Left ventricle myocardium inferior (tissue), 1 donor: ENCODE measurements around the gene AP2A2. TPM values are rescaled to one million over a fixed set of nuclear protein-coding genes. Genes with fewer than 3 reads are reported as not detected.
"Not testable (repeated sequence)": the region's sequence is repeated elsewhere in the genome, so short reads cannot be mapped to it uniquely, and the experiment has no call there.

Experiments used
- DNase-seq: peaks from one replicate; pipeline ENCODE4 v3.0.0-alpha.2; 2020
- H3K27ac ChIP-seq: fragments of 200-600 bp; replicated peaks from 2 replicates; pipeline ENCODE4 v1.8.0; 2021
- H3K27me3 ChIP-seq: fragments of 200-600 bp; 2 replicates; pipeline ENCODE4 v1.8.0; 2021; ENCODE audit warnings: low read depth
- H3K36me3 ChIP-seq: fragments of 200-600 bp; 2 replicates; pipeline ENCODE4 v1.8.0; 2021
- H3K4me1 ChIP-seq: fragments of 200-600 bp; 2 replicates; pipeline ENCODE4 v1.8.0; 2021
- H3K4me3 ChIP-seq: fragments of 200-600 bp; 2 replicates; pipeline ENCODE4 v1.8.0; 2021; ENCODE audit warnings: mild to moderate bottlenecking, moderate library complexity
- H3K9me3 ChIP-seq: fragments of 200-600 bp; replicated peaks from 2 replicates; pipeline ENCODE4 v1.8.0; 2021
- intact Hi-C: fragments of 100-400 bp; cut with micrococcal nuclease; formaldehyde crosslinking; loops from one replicate; pipeline ENCODE4 v1.11.0; 2022
- total RNA-seq: library from RNA; stranded (reverse); fragmentation: NEBNext Ultra II Directional; extraction: Animal tissue kit (Norgen Biotek cat#: 25700); gene quantifications from one replicate; pipeline ENCODE4 v1.2.1, GENCODE V29; 2021
- TF ChIP-seq, protein P1 (sequence below): fragments of 200-600 bp; IDR thresholded peaks from 2 replicates; pipeline ENCODE4 v1.8.0; 2021; ENCODE audit warnings: antibody characterized with exemption, mild to moderate bottlenecking, borderline replicate concordance
- donor health status: DM: no; HTN: yes; CAD: no; lungs with severe emphysema.

The AP2A2 gene
- total RNA-seq, 1 donor from 2014 or later = 41.4 TPM

DNA sequence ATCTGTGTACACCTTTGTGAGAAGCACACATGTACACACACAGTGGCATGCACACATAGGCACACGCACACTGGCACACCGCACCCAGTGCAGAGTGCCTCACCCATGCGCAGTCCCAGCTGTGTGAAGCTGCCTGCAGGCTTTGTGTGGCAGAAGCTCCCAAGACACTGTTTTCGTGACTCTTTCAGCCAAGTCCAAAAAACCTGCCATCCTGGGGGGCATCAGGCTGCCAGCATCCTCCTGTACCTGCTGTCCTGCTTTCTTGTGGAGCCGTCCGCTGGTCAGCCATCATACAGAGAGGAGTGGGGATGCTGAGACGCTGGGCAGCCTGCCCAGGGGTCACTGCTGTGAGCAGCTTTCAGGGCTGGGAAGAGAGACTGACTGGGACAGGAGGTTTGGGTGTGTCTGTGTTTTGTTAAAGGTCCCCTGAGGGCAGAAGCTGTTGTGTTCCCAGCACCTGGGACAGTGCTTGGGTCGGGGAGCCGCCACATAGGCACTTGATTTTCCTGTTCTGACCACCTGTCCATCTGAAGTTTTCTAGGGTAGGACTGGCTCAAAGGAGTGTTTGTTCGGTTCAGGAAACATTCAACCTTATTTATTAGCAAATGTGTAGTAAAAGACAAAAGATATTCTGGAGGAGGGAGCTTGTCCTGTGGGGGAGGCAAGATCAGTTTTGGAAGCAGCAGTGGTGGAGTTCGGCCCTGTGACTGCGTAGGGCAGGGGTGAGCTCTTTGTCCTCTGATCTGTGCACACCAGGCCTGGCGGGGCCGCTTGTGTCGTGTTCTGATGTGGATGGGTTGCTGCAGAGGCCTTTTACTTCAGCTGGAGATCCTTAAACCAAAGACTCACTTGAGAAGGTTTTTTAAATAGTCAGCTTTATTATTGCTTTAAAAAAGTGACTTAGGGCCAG, 29.7 kb downstream of the AP2A2 start:
- DNase-seq = no peak
- Histone ChIP-seq H3K4me3 (no peak overlapping the region), H3K4me1 (peaks cover 25% of the 10 kb centered on the region), H3K27ac (no peak overlapping the region), H3K36me3 (peaks cover 23% of the 10 kb centered on the region), H3K9me3 (no peaks in the 10 kb centered on the region), H3K27me3 (no peaks in the 10 kb centered on the region)
- intact Hi-C loops = no loop called here
- TF ChIP-seq, protein P1, sequence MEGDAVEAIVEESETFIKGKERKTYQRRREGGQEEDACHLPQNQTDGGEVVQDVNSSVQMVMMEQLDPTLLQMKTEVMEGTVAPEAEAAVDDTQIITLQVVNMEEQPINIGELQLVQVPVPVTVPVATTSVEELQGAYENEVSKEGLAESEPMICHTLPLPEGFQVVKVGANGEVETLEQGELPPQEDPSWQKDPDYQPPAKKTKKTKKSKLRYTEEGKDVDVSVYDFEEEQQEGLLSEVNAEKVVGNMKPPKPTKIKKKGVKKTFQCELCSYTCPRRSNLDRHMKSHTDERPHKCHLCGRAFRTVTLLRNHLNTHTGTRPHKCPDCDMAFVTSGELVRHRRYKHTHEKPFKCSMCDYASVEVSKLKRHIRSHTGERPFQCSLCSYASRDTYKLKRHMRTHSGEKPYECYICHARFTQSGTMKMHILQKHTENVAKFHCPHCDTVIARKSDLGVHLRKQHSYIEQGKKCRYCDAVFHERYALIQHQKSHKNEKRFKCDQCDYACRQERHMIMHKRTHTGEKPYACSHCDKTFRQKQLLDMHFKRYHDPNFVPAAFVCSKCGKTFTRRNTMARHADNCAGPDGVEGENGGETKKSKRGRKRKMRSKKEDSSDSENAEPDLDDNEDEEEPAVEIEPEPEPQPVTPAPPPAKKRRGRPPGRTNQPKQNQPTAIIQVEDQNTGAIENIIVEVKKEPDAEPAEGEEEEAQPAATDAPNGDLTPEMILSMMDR = no peak

DNA sequence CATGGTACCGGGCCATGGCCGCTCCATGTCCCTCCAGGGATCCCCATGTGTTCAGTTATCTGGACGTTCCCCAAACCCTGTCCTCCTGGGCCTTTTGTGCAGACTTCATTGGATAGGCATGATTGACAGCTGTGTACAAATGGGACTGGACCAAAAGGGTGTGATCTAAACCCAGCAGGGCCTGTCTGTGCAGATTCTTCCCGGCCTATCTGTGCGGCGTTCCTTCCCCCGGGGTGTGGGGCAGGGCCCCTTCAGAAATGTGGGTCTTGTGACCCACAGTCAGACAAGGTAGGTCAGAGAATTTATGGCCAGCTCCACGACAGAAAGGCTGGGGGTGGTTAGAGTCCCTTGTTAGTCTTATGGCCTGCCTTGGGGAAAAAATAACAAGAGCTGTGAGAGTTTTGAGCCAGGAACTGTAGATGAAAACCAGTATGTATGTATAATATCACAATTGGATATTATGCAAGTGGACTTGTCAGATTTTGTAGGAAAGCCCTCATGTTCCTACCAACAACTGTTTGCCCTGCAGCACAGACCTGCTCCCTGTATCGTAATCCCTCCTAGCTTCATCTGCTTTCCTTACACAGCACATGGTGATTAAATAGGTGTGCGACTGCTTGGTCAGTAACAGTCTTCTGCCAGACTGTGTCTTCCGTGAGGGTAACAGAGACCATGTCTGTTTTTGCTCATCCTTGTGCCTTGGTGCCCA, 31.7 kb downstream of the AP2A2 start:
- no peaks in the 10 kb centered on the region for H3K27me3 ChIP-seq
- no peak overlapping the region for H3K4me3 ChIP-seq
- no peak overlapping the region for H3K27ac ChIP-seq
- H3K9me3 ChIP-seq = no peaks in the 10 kb centered on the region
- TF ChIP-seq, protein P1 = no peak
- peaks cover 20% of the 10 kb centered on the region for H3K4me1 ChIP-seq
- intact Hi-C loops = no loop called here
- DNase-seq = no peak
- peaks cover 34% of the 10 kb centered on the region for H3K36me3 ChIP-seq

DNA sequence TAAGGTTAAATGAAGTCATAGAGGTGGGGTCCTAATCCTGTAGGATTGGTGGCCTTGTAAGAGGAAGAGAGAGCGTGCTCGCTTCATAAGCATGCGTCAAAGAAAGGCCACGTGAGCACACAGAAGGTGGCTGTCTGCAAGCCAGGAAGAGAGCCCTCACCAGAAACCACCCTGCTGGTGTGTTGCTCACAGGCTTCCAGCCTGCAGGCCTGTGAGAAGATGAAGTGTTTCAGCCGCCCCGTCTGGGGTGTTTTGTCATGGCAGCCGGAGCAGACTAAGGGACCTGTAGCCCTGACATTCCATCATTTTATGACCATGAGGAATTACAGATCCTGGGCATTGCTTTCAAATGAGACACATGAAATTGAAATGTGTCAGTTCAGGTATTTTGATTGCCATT, 32.4 kb downstream of the AP2A2 start:
- no peak overlapping the region for H3K4me3 ChIP-seq
- DNase-seq = no peak
- H3K9me3 ChIP-seq = no peaks in the 10 kb centered on the region
- intact Hi-C loops = no loop called here
- H3K27ac ChIP-seq = no peak overlapping the region
- TF ChIP-seq, protein P1 = no peak
- H3K4me1 ChIP-seq = peaks cover 13% of the 10 kb centered on the region
- H3K27me3 ChIP-seq = no peaks in the 10 kb centered on the region
- H3K36me3 ChIP-seq = peaks cover 34% of the 10 kb centered on the region

DNA sequence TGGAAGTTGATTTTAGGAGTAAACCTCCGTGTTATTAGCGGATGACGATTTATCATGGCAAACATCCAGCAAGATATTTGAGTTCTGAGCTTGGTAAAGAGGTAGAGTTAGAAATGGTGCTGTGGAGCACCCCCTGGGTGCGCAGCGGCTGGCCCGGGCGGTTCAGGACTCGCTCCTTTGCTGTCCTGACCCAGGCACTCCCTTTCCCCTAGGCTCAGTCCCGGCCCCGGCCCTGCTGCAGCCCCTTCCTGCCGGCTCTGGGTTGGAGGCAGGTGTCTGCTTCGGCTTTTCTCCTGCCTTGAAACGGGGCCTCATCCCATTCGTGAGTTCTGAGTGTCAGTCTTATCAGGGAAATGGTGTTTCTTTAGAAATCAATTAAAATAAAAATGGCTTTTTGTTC, 33.4 kb downstream of the AP2A2 start:
- no peaks in the 10 kb centered on the region for H3K9me3 ChIP-seq
- no peaks in the 10 kb centered on the region for H3K27me3 ChIP-seq
- H3K4me3 ChIP-seq = no peak overlapping the region
- DNase-seq = no peak
- H3K27ac ChIP-seq = no peak overlapping the region
- TF ChIP-seq, protein P1 = no peak
- intact Hi-C loops = no loop called here
- peaks cover 39% of the 10 kb centered on the region for H3K36me3 ChIP-seq
- peaks cover 13% of the 10 kb centered on the region for H3K4me1 ChIP-seq

DNA sequence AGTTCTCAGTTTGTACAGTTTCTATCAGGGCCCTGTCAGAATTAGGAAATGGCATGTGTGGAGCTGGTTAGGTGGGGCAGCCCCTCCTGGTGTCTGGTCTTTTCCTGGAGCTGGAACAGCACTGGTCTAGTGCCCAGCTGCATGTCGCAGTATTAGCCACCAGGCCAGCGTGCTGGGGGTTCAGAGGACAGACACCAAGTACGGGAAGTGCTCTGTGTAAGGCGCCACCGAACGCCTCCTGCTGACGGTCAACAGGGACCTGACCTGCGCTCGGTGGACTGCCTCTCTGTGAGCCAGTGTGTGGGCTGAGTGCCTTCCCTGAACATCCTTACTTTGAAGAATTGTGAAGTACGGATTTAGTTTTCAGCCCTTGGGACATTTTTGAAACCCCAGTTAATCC, 33.9 kb downstream of the AP2A2 start:
- Histone ChIP-seq H3K4me3 (no peak overlapping the region), H3K27me3 (no peaks in the 10 kb centered on the region), H3K27ac (no peak overlapping the region), H3K36me3 (peaks cover 44% of the 10 kb centered on the region), H3K9me3 (no peaks in the 10 kb centered on the region), H3K4me1 (peaks cover 13% of the 10 kb centered on the region)
- TF ChIP-seq, protein P1 = no peak
- DNase-seq = no peak
- intact Hi-C loops = no loop called here

DNA sequence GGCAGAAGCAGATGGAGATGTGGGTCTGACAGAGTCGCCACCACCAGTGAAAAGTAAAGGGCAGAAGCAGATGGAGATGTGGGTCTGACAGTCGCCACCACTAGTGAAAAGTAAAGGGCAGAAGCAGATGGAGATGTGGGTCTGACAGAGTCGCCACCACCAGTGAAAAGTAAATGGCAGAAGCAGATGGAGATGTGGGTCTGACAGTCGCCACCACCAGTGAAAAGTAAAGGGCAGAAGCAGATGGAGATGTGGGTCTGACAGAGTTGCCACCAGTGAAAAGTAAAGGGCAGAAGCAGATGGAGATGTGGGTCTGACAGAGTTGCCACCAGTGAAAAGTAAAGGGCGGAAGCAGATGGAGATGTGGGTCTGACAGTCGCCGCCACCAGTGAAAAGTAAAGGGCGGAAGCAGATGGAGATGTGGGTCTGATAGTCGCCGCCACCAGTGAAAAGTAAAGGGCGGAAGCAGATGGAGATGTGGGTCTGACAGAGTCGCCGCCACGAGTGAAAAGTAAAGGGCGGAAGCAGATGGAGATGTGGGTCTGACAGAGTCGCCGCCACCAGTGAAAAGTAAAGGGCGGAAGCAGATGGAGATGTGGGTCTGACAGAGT, 35.7 kb downstream of the AP2A2 start:
- H3K4me1 ChIP-seq, H3K27ac ChIP-seq, intact Hi-C loops, H3K27me3 ChIP-seq, DNase-seq, H3K9me3 ChIP-seq, H3K4me3 ChIP-seq: not testable (repeated sequence)
- H3K36me3 ChIP-seq = peaks cover 39% of the 10 kb centered on the region
